ENCODE results near the gene ANKRD39.
"Not testable (repeated sequence)": the region's sequence is repeated elsewhere in the genome, so short reads cannot be mapped to it uniquely, and the experiment has no call there.

Gene ANKRD39

GRCh38 chr2:96805946-96806345 is 51.9 kb downstream of the ANKRD39 start:
- DNase-seq: not testable (repeated sequence)

DNA sequence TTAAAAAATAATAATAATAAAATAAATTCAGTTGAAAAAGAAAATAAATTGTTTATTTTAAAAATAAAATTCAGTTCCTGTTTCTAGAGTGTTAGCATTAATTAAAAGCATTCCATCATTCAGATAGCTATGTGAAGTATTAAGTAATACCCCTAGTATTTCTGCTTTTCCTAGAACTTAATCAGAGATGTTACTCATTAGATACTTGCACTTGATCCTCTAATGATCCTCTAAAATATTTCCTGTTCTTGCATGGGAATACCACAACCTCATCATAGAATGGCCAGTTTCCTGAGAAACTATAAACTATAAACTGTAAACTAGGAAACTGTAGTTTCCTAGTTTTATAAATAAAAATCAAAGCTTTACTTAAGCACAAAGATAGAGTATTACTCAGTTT is 52.8 kb downstream of the ANKRD39 start:
- DNase-seq: no peak

DNA sequence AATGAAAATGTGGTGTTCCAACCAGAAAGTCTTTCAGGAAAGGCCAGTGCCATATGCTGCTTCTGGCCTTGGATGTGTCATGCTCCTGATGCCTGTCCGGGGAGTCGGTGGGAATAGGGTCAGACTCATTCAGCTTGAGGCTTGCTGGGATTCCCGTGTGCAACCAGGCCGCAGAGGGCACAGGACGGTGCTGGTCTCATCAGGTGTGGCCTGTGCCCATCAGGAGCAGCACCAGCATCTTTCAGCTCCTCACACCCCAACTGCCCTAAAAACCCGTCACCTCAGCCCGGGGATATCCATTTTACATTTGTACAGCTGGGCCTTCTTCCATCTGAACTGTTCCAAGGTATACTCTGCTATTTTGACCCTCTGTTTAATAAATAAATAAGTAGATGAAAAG is 55.1 kb downstream of the ANKRD39 start:
- no peak for DNase-seq

DNA sequence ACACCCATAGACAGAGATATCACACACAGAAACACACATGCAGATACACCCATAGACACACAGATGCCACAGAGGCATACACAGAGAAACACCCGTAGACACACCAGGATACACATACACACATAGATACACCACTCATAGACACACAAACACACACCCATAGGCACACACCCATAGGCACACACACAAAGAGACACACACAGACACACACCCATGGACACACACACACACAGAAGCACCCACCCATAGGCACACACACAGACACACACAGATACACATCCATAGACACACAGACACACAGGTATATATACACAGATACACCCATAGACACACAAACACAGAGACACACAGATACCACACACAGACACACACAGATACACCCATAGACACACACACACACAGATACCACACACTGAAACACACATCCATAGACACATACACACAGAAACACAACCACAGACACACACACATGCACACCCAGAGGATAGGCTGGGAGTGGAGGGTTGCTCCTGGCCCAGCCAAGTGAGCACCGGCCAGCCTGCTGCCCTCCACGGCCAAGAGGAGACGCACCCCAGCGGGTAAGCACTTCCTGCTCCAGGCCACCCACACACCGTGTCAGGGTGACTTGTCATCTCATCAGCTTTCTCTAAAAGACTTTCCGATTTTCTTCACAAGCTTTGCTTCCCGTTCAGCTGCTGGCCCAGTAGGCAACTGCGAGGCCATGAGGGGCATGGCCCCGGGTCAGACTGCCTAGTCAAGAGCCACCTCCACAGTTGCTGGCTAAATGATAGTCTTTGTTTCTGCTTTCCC is 55.8 kb downstream of the ANKRD39 start:
- no peak for DNase-seq

GRCh38 chr2:96801005-96801785 is 56.6 kb downstream of the ANKRD39 start:
- DNase-seq: no peak

DNA sequence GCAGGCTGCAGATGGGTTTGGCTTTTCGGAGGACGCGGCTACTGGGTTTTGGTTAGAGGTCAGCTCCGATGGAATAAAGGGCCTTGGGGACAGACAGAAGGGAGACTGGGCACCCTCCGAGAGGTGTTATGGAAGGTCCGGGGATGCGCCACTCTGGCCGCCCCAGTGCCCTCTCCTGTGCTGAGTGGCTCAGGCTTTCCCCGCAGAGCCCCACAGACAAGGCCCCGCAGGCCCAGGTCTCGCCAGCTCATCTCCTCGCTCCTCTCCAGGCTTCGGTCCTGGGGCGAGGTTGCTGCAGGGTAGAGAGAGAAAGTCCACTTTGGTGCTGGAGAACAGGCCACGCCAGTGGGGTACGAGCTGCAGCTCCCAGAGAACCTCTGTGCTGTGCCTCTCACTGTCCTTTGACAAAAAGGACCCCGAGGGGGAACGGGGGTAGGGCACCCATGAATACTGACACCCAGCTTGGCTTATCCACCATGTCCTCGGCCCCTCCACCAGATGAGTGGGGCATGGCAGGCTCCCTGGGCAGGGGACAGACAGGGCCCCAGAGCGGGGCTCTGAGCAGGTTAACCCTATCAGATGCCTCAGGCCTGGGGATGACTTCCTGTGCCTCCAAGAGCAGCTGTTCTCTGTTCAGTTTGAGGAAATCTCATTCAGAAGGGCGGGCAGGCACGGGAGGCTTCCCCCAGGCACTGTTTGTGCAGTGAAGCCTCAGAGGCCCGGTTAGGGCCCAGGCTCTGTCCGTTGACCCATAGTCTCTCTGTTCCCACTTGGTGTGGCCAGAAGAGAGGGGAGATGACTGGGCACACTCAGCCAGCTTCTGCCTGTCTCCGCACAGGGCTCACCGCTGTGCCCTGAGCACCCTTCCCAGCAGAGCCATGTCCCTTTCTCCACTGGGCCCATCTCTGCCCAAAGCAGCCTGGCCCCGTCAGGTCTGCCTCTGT is 57.5 kb downstream of the ANKRD39 start:
- DNase-seq: no peak

GRCh38 chr2:96799623-96799935 is 58.2 kb downstream of the ANKRD39 start:
- no peak for DNase-seq

- no peak for DNase-seq
Measured at GRCh38 chr2:96798733-96799622, 58.8 kb downstream of the ANKRD39 start.

Measured in SIG-M5 (cell line).